ENCODE data around the gene PTTG2.

The PTTG2 gene

GRCh38 chr4:37985730-37986275 lies 25.6 kb downstream of the PTTG2 start:
- ATAC-seq (ENCODE audit: low read depth) (no peak), DNase-seq (ENCODE audit: low spot score in 2 of 2) (no peak)
- H3K4me3 Mint-ChIP-seq: no peak overlapping the region
- peaks cover 18% of the 10 kb centered on the region for H3K4me1 Mint-ChIP-seq
- no peaks in the 10 kb centered on the region for H3K9me3 Mint-ChIP-seq
- H3K27ac Mint-ChIP-seq: peak overlapping the region; percentile 22
- no peaks in the 10 kb centered on the region for H3K27me3 Mint-ChIP-seq
- H3K36me3 Mint-ChIP-seq: no peaks in the 10 kb centered on the region

- Mint-ChIP-seq H3K27me3 (no peaks in the 10 kb centered on the region), H3K4me1 (peaks cover 19% of the 10 kb centered on the region), H3K9me3 (no peaks in the 10 kb centered on the region), H3K4me3 (no peak overlapping the region), H3K36me3 (peaks cover 8% of the 10 kb centered on the region), H3K27ac (peak overlapping the region; percentile 60)
- DNase-seq (ENCODE audit: low spot score in 2 of 2) (no peak), ATAC-seq (ENCODE audit: low read depth) (no peak)
These were observed 28.5 kb downstream of the PTTG2 start for GRCh38 chr4:37988670-37989069.

DNA sequence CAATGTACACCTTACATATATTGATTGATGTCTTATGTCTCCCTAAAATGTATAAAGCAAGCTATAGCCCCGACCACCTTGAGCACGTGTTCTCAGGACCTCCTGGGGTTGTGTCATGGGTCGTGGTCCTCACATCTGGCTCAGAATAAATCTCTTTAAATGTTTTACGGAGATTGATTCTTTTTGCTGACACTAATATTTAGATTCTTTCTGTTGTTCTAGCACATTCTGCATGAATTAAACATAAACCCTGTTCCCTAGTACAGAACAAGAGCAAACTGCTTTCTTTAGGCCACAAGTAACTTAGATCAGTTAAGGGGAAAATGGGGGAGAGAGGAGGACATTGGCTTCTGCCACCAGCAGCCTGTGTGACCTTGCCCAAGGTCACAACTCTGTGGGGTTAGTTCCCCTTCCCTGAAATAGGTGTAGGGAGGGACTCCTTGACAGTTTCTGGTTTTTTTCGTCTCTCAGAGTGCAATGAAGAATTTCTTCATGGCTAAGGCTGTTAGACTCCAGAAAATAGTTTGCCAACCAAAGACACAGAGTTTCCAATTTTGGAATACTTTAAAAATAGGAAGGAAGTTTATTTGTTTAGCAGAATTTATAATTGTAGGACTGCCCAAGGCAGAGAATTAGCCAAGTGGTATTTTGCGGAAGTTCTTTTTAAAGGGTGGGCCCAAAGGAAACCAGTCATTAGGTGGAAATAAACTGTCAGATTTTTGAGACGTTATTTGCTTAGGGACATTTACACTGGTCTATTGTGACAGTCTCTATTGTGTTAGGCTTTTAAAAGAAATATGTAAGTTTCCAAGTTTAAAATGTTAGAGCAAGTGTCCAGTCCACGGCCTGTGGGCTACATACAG lies 29.4 kb downstream of the PTTG2 start:
- peak overlapping the region; percentile 11 for H3K4me3 Mint-ChIP-seq
- H3K27ac Mint-ChIP-seq: peak overlapping the region; percentile 60
- DNase-seq (ENCODE audit: low spot score in 2 of 2): no peak
- H3K27me3 Mint-ChIP-seq: no peaks in the 10 kb centered on the region
- peak; percentile 85 for ATAC-seq (ENCODE audit: low read depth)
- H3K36me3 Mint-ChIP-seq: peaks cover 8% of the 10 kb centered on the region
- H3K9me3 Mint-ChIP-seq: no peaks in the 10 kb centered on the region
- H3K4me1 Mint-ChIP-seq: peaks cover 24% of the 10 kb centered on the region

DNA sequence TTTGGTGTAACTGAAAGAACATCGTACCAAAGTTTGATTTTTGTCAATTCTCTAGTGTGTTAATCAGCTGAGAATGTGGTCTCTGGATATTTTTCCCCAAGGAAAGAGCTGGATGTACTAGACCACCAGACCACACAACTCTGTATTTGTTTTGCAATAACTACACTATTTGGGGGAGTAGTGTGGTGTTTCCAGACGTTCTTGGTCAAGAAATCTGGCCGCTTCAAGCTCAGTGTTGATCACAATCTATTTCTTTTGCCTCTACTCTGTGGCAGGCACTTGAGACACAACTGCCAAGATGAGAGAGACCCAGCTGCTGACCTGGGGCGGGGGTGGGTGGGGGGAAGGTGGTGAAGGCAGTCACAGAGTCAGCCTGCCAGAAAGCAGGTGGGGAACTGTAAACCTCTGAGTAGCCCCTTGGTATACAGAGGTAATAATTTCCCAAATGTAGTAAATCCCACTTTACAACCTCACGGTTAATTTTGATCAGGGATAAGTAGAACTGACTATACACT lies 30.6 kb downstream of the PTTG2 start:
- ATAC-seq (ENCODE audit: low read depth): no peak

GRCh38 chr4:37991623-37992410 lies 31.6 kb downstream of the PTTG2 start:
- ATAC-seq (ENCODE audit: low read depth): no peak
- H3K4me3 Mint-ChIP-seq: no peak overlapping the region
- H3K27ac Mint-ChIP-seq: no peak overlapping the region
- H3K27me3 Mint-ChIP-seq: no peaks in the 10 kb centered on the region
- H3K36me3 Mint-ChIP-seq: peaks cover 8% of the 10 kb centered on the region
- DNase-seq (ENCODE audit: low spot score in 2 of 2): no peak
- peaks cover 27% of the 10 kb centered on the region for H3K4me1 Mint-ChIP-seq
- no peaks in the 10 kb centered on the region for H3K9me3 Mint-ChIP-seq

More for the DNA sequence above, 30.6 kb downstream of the PTTG2 start:
- Mint-ChIP-seq H3K9me3 (no peaks in the 10 kb centered on the region), H3K27ac (no peak overlapping the region), H3K4me1 (peaks cover 26% of the 10 kb centered on the region), H3K4me3 (no peak overlapping the region), H3K27me3 (no peaks in the 10 kb centered on the region), H3K36me3 (peaks cover 8% of the 10 kb centered on the region)
- no peak for DNase-seq (ENCODE audit: low spot score in 2 of 2)

- ATAC-seq (ENCODE audit: low read depth) (no peak), DNase-seq (ENCODE audit: low spot score in 2 of 2) (no peak)
- Mint-ChIP-seq H3K36me3 (peaks cover 12% of the 10 kb centered on the region), H3K4me1 (peaks cover 33% of the 10 kb centered on the region), H3K27ac (no peak overlapping the region), H3K27me3 (no peaks in the 10 kb centered on the region), H3K9me3 (no peaks in the 10 kb centered on the region), H3K4me3 (no peak overlapping the region)
These were observed 33.6 kb downstream of the PTTG2 start for GRCh38 chr4:37993806-37994205.

GRCh38 chr4:37994569-37994968 lies 34.4 kb downstream of the PTTG2 start:
- Mint-ChIP-seq H3K36me3 (peaks cover 12% of the 10 kb centered on the region), H3K27me3 (no peaks in the 10 kb centered on the region), H3K27ac (peak overlapping the region; percentile 45), H3K4me3 (no peak overlapping the region), H3K4me1 (peaks cover 28% of the 10 kb centered on the region), H3K9me3 (no peaks in the 10 kb centered on the region)
- ATAC-seq (ENCODE audit: low read depth) (no peak), DNase-seq (ENCODE audit: low spot score in 2 of 2) (no peak)

DNA sequence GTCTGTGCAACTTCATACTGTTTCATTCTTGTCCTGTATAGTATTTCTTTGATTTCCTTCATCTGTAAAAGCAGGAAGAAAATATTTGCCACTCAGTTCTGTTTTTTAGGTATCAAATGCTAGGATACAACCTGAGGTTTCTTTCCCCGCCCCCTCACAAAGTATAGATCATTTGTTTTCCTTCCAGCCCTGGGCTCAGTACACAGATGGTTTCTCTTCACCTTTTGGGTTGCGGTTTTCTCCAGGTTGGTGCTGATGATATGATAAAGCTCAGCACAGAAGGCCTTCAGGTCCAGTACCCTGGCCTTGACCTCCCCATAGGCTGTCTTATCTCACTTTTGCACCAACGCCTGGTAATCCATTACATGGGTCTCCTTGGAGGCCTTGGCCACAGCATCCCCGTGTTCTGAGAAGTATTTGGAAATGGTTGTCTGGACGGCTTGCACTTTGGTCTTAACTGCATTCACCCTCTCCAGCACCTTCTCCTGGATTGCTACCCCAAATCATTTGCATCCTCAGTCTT lies 35.2 kb downstream of the PTTG2 start:
- no peak overlapping the region for H3K27ac Mint-ChIP-seq
- no peaks in the 10 kb centered on the region for H3K9me3 Mint-ChIP-seq
- no peak overlapping the region for H3K4me3 Mint-ChIP-seq
- H3K27me3 Mint-ChIP-seq: no peaks in the 10 kb centered on the region
- H3K36me3 Mint-ChIP-seq: peaks cover 12% of the 10 kb centered on the region
- ATAC-seq (ENCODE audit: low read depth): no peak
- DNase-seq (ENCODE audit: low spot score in 2 of 2): no peak
- H3K4me1 Mint-ChIP-seq: peaks cover 26% of the 10 kb centered on the region

GRCh38 chr4:37995981-37996775 lies 36.0 kb downstream of the PTTG2 start:
- Mint-ChIP-seq H3K27ac (no peak overlapping the region), H3K9me3 (no peaks in the 10 kb centered on the region), H3K36me3 (peaks cover 14% of the 10 kb centered on the region), H3K4me3 (no peak overlapping the region), H3K27me3 (no peaks in the 10 kb centered on the region), H3K4me1 (peaks cover 26% of the 10 kb centered on the region)
- ATAC-seq (ENCODE audit: low read depth) (no peak), DNase-seq (ENCODE audit: low spot score in 2 of 2) (no peak)

DNA sequence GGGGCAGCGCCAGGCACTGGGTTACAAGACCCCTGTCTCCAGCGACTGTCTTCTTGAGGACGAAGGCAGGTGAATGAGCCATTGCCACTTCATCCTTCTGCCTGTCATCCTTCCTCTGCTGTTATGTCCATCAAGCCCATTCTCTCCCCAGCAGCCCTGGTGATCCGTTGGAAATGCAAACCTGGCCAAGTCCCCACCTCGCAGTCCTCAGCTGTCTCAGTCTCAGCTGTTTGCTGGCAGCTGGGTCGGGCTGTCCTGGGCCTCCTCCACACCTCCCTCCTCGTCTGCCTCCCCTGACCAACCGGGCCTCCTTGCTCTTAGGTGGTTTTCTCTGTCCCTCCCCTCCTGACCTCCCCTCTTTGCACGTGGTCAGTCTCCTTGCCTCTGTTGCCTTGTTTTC lies 38.0 kb downstream of the PTTG2 start:
- Mint-ChIP-seq H3K27me3 (no peaks in the 10 kb centered on the region), H3K27ac (no peak overlapping the region), H3K36me3 (peaks cover 11% of the 10 kb centered on the region), H3K4me1 (peaks cover 24% of the 10 kb centered on the region), H3K9me3 (no peaks in the 10 kb centered on the region), H3K4me3 (no peak overlapping the region)
- no peak for ATAC-seq (ENCODE audit: low read depth)
- no peak for DNase-seq (ENCODE audit: low spot score in 2 of 2)

DNA sequence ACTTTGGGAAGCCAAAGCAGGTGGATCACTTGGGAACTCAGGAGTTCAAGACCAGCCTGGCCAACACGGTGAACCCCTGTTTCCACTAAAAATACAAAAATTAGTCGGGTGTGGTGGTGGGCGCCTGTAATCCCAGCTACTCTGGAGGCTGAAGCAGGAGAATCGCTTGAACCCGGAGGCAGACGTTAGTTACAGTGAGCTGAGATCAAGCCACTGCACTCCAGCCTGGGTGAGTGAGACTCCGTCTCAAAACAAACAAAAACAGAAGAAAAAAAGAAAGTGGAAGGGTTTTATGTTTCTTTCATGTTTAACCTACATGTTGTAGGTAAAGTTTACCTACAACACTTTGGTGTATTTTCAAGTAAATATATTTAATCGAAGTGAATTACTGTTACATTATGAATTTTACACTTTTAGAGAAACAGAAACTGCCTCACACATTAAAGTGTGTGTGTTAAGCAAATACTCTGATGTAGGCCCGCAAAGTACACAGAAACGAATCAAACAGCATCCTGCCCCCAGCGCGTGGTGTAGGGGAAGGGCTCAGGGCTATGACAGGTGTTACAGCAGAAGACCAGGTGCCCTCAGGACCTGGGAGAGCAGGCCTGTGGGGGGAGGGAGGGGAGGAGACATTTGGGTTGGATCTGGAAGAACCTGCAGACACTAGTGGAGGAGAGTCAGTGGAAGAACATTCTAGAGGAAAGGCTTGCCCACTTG lies 39.0 kb downstream of the PTTG2 start:
- ATAC-seq (ENCODE audit: low read depth) (no peak), DNase-seq (ENCODE audit: low spot score in 2 of 2) (no peak)
- H3K4me3 Mint-ChIP-seq: no peak overlapping the region
- no peak overlapping the region for H3K27ac Mint-ChIP-seq
- H3K9me3 Mint-ChIP-seq: no peaks in the 10 kb centered on the region
- H3K27me3 Mint-ChIP-seq: no peaks in the 10 kb centered on the region
- H3K36me3 Mint-ChIP-seq: peaks cover 12% of the 10 kb centered on the region
- peaks cover 25% of the 10 kb centered on the region for H3K4me1 Mint-ChIP-seq

- Mint-ChIP-seq H3K4me1 (peaks cover 19% of the 10 kb centered on the region), H3K36me3 (peaks cover 12% of the 10 kb centered on the region), H3K4me3 (no peak overlapping the region), H3K9me3 (no peaks in the 10 kb centered on the region), H3K27ac (no peak overlapping the region), H3K27me3 (no peaks in the 10 kb centered on the region)
- no peak for DNase-seq (ENCODE audit: low spot score in 2 of 2)
- ATAC-seq (ENCODE audit: low read depth): no peak
These were observed 39.8 kb downstream of the PTTG2 start for GRCh38 chr4:37999965-38000364.

DNA sequence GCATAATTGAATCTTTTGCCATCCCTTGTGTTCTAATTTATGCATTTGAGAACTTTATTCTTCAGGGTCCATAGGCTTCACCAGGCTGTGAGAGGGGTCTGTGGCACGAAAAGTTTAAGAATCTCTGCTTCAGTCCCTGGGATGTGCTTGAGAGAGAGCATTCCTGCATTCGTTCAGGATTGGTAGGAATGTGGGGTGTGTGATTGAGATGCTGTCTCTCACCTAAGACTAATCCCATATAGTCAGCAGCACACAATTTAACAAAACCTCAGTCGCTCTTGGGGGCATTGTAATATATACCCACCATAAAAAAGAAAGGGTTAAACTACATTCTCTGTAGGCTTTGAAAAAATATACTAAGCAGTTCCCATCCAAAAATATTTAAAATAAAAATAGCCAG lies 41.7 kb downstream of the PTTG2 start:
- Mint-ChIP-seq H3K27ac (no peak overlapping the region), H3K36me3 (peaks cover 14% of the 10 kb centered on the region), H3K4me1 (peaks cover 22% of the 10 kb centered on the region), H3K4me3 (no peak overlapping the region), H3K9me3 (no peaks in the 10 kb centered on the region), H3K27me3 (no peaks in the 10 kb centered on the region)
- DNase-seq (ENCODE audit: low spot score in 2 of 2): no peak
- no peak for ATAC-seq (ENCODE audit: low read depth)

All from memory B cell (primary cell).